ENCODE measurements around the gene ZNF391. TPM values are rescaled to one million over a fixed set of nuclear protein-coding genes. Genes with fewer than 3 reads are reported as not detected.

Gene ZNF391
- total and polyA plus RNA-seq, 4 donors = 0.14 to 0.61 (median 0.27) TPM

- Histone ChIP-seq H3K27ac (ENCODE audit: low read depth in 1 of 2, low read length in 2 of 2) (no peak overlapping the region), H3K27me3 (ENCODE audit: control insufficient read depth in 4 of 4, insufficient read depth in 4 of 4, low read length in 3 of 4) (no peaks in the 10 kb centered on the region), H3K36me3 (ENCODE audit: control insufficient read depth in 4 of 4, insufficient read depth in 3 of 4, low read depth in 1 of 4, low read length in 3 of 4) (no peaks in the 10 kb centered on the region), H3K9me3 (ENCODE audit: control insufficient read depth in 4 of 4, low read length in 3 of 4) (peaks cover 0 to 3% (median 0%) of the 10 kb centered on the region in 4 donors), H3K4me1 (ENCODE audit: control insufficient read depth in 4 of 4, insufficient read depth in 4 of 4, low read length in 3 of 4) (peaks cover 0 to 1% (median 0%) of the 10 kb centered on the region in 4 donors), H3K4me3 (ENCODE audit: low read depth in 1 of 3, low read length in 3 of 3) (no peak overlapping the region), H3K9ac (ENCODE audit: low read depth in 1 of 2, low read length in 2 of 2) (no peak overlapping the region)
- no peak for TF ChIP-seq EGR1 (IDR thresholded peaks at IDR 0.05; ENCODE audit: low read depth in 2 of 2)
- no peak for TF ChIP-seq FOXA2 (IDR thresholded peaks at IDR 0.05)
- TF ChIP-seq GABPA (IDR thresholded peaks at IDR 0.05 in 1 of 2, conservative IDR thresholded peaks at IDR 0.05 in 1 of 2) = no peak
- TF ChIP-seq CTCF (IDR thresholded peaks at IDR 0.05; ENCODE audit: low read depth, low read length, missing input control) = no peak
- TF ChIP-seq RXRA (IDR thresholded peaks at IDR 0.05) = no peak
- TF ChIP-seq ATF3 (IDR thresholded peaks at IDR 0.05) = no peak
- TF ChIP-seq HNF4A (conservative IDR thresholded peaks at IDR 0.05) = no peak
- no peak for TF ChIP-seq TAF1 (conservative IDR thresholded peaks at IDR 0.05)
- no peak for TF ChIP-seq JUND (IDR thresholded peaks at IDR 0.05)
- no peak for TF ChIP-seq REST (IDR thresholded peaks at IDR 0.05)
- DNase-seq (ENCODE audit: low spot score) = no peak
- 78% methylated on average over 4 of the region's 4 CpGs for WGBS
Measured at GRCh38 chr6:27383011-27383410, 5.5 kb upstream of the ZNF391 start.

- no peaks in the 10 kb centered on the region for H3K36me3 ChIP-seq (ENCODE audit: control insufficient read depth in 4 of 4, insufficient read depth in 3 of 4, low read depth in 1 of 4, low read length in 3 of 4)
- H3K27me3 ChIP-seq (ENCODE audit: control insufficient read depth in 4 of 4, insufficient read depth in 4 of 4, low read length in 3 of 4) = no peaks in the 10 kb centered on the region
- WGBS = 44% methylated on average over 1 of the region's 1 CpG
- H3K9me3 ChIP-seq (ENCODE audit: control insufficient read depth in 4 of 4, low read length in 3 of 4) = peaks cover 0 to 3% (median 0%) of the 10 kb centered on the region in 4 donors
- no peak for DNase-seq (ENCODE audit: low spot score)
- H3K9ac ChIP-seq (ENCODE audit: low read depth in 1 of 2, low read length in 2 of 2) = no peak overlapping the region
- TF ChIP-seq RAD21 (IDR thresholded peaks at IDR 0.05) (no peak), MAX (IDR thresholded peaks at IDR 0.05) (no peak), SP1 (IDR thresholded peaks at IDR 0.05) (no peak), GABPA (IDR thresholded peaks at IDR 0.05 in 1 of 2, conservative IDR thresholded peaks at IDR 0.05 in 1 of 2) (no peak), EGR1 (IDR thresholded peaks at IDR 0.05; ENCODE audit: low read depth in 2 of 2) (no peak), CTCF (IDR thresholded peaks at IDR 0.05; ENCODE audit: low read depth, low read length, missing input control) (no peak), HNF4A (conservative IDR thresholded peaks at IDR 0.05) (no peak), FOXA2 (IDR thresholded peaks at IDR 0.05) (no peak)
- H3K4me3 ChIP-seq (ENCODE audit: low read depth in 1 of 3, low read length in 3 of 3) = no peak overlapping the region
- H3K4me1 ChIP-seq (ENCODE audit: control insufficient read depth in 4 of 4, insufficient read depth in 4 of 4, low read length in 3 of 4) = peaks cover 0 to 6% (median 1%) of the 10 kb centered on the region in 4 donors
- no peak overlapping the region for H3K27ac ChIP-seq (ENCODE audit: low read depth in 1 of 2, low read length in 2 of 2)
Measured at GRCh38 chr6:27383481-27383880, 5.1 kb upstream of the ZNF391 start.

Measured in liver (tissue), 9 donors.